ENCODE data around the gene OPCML.
"Not testable (repeated sequence)": the region's sequence is repeated elsewhere in the genome, so short reads cannot be mapped to it uniquely, and the experiment has no call there.

The OPCML gene

GRCh38 chr11:132423266-132423665 lies 1109.0 kb downstream of the OPCML start:
- DNase-seq (ENCODE audit: low spot score) = no peak

- no peak for DNase-seq (ENCODE audit: low spot score)
These were observed 1109.6 kb downstream of the OPCML start for GRCh38 chr11:132422722-132423121.

DNA sequence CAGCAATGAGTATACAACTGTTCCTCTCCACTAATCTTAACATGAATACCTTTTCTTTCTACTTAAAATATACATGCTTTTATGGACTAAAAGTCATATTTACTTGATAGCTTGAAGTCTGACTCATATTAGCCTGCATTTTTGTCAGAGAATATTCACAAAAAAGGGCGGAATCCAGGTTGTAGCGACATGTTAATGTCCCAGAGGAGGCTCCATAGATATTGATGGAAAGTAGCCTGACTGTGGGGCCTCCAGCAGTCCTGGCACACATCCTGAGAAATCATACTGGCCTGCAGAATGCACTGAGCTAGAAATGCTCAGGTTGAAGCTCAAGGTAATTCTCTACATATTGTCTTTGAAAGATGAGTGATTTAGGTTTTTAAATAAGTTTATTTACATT lies 1110.7 kb downstream of the OPCML start:
- DNase-seq (ENCODE audit: low spot score) = no peak

GRCh38 chr11:132414451-132414850 lies 1117.8 kb downstream of the OPCML start:
- no peak for DNase-seq (ENCODE audit: low spot score)

DNA sequence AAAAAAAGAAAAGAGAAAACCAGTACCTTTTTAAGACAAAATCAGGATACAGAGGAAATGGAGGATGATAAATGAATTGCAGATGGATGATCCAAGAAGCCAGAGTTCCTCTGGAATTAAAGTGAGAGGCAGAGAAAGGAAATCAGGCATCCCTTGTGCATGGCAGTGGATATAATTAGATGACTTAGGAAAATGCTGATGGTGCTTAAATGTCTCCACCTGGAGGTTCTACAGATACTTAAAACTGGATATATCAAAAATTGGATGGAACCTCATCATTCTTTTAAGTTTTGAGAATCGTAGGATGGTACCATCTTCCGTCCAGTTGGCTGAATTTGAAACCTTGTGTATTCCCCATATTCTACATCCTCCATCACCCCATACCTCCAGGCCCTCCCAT lies 1121.9 kb downstream of the OPCML start:
- no peak for DNase-seq (ENCODE audit: low spot score)

- no peak for DNase-seq (ENCODE audit: low spot score)
These were observed 1122.5 kb downstream of the OPCML start for GRCh38 chr11:132409573-132410355.

GRCh38 chr11:132408877-132409276 lies 1123.4 kb downstream of the OPCML start:
- no peak for DNase-seq (ENCODE audit: low spot score)

- no peak for DNase-seq (ENCODE audit: low spot score)
These were observed 1126.6 kb downstream of the OPCML start for GRCh38 chr11:132405728-132406127.

DNA sequence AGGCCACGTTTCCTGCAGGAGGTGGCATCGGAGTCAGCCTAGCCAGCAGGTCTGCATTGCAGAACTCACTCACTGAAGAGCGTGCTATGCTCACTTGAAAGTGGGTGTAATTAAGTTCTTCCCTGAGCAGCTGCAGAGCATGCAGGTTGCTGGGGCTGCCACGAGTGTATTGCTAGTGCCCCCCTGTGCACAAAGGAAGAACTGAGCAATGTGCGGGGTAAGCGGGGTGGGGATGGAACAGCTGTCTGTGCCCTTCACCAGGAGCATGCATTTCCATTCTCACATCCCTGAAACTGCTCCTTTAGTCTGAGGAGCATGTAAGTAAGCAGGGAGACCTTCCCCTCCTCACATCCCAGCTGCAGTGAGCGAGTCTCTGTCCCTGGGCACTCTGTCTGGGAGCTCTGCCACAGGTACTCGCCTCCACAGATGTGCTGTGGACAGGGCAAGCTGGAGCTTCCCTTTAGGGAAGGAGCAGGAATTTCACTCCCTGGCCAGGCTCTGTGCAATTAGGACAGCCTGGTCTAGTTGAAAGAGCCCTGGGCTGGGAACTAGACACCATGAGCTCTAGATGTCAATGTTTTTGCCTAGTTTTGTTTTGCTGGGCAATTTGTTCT lies 1130.1 kb downstream of the OPCML start:
- no peak for DNase-seq (ENCODE audit: low spot score)

DNA sequence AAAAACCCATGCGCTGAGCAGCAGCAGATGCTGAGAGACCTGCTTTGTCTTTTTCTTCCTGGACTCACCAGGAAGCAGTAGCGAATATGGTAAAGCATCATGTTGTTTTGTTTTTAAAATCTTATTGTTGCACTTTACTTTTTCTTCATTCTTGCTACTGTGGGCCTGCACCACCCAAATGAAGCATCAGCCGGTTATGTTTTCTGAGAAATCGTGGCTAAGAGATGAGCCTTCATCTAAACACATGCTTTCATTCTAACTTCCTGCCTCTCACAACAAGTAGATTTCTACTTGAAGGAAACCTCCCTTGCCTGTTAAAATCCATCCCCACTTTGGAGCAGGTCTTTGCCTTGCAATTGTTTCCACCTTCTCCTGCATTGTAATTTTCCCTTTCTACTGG lies 1136.0 kb downstream of the OPCML start:
- no peak for DNase-seq (ENCODE audit: low spot score)

- no peak for DNase-seq (ENCODE audit: low spot score)
These were observed 1136.9 kb downstream of the OPCML start for GRCh38 chr11:132395434-132395833.

DNA sequence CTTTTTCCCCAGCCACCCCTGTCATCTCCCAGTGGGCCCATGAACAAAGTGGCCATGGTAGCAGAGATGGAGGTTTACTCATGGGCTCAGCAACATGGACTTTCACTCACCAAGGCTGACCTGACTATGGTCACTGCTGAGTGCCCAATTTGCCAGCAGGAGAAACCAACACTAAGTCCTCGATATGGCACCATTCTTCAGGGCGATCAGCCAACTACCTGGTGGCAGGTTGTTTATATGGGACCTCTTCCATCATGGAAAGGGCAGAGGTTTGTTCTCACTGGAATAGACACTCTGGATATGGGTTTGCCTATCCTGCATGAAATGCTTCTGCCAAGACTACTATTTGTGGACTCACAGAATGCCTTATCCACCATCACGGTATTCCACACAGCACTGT lies 1152.8 kb downstream of the OPCML start:
- no peak for DNase-seq (ENCODE audit: low spot score)

DNA sequence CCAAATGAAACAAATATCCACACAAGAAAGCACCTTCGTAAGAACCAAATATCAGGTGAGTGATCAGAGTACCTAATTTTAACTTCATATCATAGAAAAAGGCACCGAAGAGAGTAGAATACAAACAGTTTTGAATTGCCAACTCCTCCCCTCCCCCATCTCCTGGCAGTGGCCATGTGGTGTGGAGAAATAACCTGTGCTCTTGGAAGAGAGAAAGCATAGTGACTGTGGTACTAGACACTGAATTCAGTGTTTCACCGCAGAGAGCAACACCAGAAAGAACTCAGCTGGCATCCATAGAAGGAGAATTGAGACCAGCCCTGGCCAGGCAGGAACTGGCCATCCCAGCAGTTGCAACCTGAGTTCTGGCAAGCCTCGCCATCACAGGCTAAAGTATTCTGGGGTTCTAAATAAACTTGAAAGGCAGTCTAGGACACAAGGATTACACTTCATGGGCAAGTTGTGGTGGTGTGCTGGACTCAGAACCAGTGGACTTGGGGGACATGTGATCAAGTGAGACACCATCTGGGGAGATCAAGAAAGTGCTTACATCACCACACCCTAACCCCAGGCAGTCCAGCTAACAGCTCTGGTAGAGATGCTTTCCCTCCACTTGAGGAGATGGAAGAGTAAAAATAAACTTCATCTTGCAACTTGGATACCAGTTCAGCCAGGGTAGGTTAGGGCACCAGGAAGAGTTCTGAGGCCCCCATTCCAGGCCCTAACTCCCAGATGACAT lies 1158.7 kb downstream of the OPCML start:
- DNase-seq (ENCODE audit: low spot score) = no peak

- DNase-seq (ENCODE audit: low spot score) = not testable (repeated sequence)
These were observed 1162.2 kb downstream of the OPCML start for GRCh38 chr11:132370114-132370513.

GRCh38 chr11:132367293-132367692 lies 1165.0 kb downstream of the OPCML start:
- DNase-seq (ENCODE audit: low spot score) = no peak

DNA sequence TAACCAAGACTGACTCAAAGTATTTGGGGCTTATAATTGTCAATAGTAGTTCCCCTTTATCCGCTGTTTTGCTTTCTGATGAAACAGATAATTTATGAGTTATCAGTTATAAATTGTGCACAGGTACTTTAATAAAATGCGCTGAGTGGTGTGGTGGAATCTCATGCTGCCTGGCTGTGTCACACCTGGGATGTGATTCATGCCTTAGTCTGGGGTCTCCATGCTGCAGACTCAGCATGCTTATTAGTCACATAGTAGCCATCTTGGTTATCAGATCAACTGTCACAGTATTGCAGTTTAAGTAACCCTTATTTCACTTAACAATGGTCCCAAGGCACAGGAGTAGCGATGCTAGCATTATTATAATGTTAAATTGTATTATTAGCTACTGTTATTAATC lies 1166.7 kb downstream of the OPCML start:
- DNase-seq (ENCODE audit: low spot score) = no peak
